H9 (cell line): ENCODE measurements around the gene GABRR3. TPM values are rescaled to one million over a fixed set of nuclear protein-coding genes. Genes with fewer than 3 reads are reported as not detected.

Source experiments
- DNase-seq: peaks from one replicate; pipeline ENCODE4 v3.0.0-alpha.2; 2017
- H2AFZ ChIP-seq: one replicate; pipeline ENCODE4 v1.6.1; 2013; ENCODE audit warnings: mild to moderate bottlenecking, low read length, control low read depth, moderate library complexity
- H2AK5ac ChIP-seq: 2 replicates; pipeline ENCODE4 v1.6.1; 2013; ENCODE audit warnings: low read length, control low read depth, mixed read lengths; ENCODE audit not compliant: insufficient read length
- H2BK120ac ChIP-seq: one replicate; pipeline ENCODE4 v1.6.1; 2013; ENCODE audit warnings: low read depth, mild to moderate bottlenecking, low read length, control low read depth, inconsistent platforms; ENCODE audit not compliant: poor library complexity, severe bottlenecking
- H2BK12ac ChIP-seq: 2 replicates; pipeline ENCODE4 v1.6.1; 2013; ENCODE audit warnings: low read length, control low read depth, mixed read lengths, low read depth; ENCODE audit not compliant: insufficient read length
- H2BK15ac ChIP-seq: 2 replicates; pipeline ENCODE4 v1.6.1; 2013; ENCODE audit warnings: low read depth, low read length, control low read depth
- H2BK20ac ChIP-seq: one replicate; pipeline ENCODE4 v1.6.1; 2013; ENCODE audit warnings: low read depth, mild to moderate bottlenecking, low read length, control low read depth, inconsistent platforms; ENCODE audit not compliant: poor library complexity, severe bottlenecking
- H2BK5ac ChIP-seq: 2 replicates; pipeline ENCODE4 v1.6.1; 2013; ENCODE audit warnings: low read length, control low read depth, mixed read lengths; ENCODE audit not compliant: insufficient read length
- H3K14ac ChIP-seq: 2 replicates; pipeline ENCODE4 v1.6.1; 2013; ENCODE audit warnings: low read length, control low read depth; ENCODE audit not compliant: insufficient read depth
- H3K18ac ChIP-seq: 2 replicates; pipeline ENCODE4 v1.6.1; 2013; ENCODE audit warnings: low read depth, mild to moderate bottlenecking, mixed read lengths, low read length, control low read depth; ENCODE audit not compliant: insufficient read length
- H3K23ac ChIP-seq: 2 replicates; pipeline ENCODE4 v1.6.1; 2013; ENCODE audit warnings: low read length, control low read depth, mixed read lengths, low read depth; ENCODE audit not compliant: insufficient read length
- H3K23me2 ChIP-seq: 2 replicates; pipeline ENCODE4 v1.6.1; 2013; ENCODE audit warnings: low read depth, mild to moderate bottlenecking, mixed read lengths, low read length, control low read depth; ENCODE audit not compliant: insufficient read length, poor library complexity, severe bottlenecking
- H3K27ac ChIP-seq: 2 replicates; pipeline ENCODE4 v1.5.1; 2013; ENCODE audit warnings: low read length, control low read depth, mixed read lengths, low read depth; ENCODE audit not compliant: insufficient read length
- H3K27me3 ChIP-seq: 2 replicates; pipeline ENCODE4 v1.6.1; 2013; ENCODE audit warnings: low read length, control low read depth, inconsistent platforms; ENCODE audit not compliant: insufficient read depth
- H3K4ac ChIP-seq: 2 replicates; pipeline ENCODE4 v1.6.1; 2013; ENCODE audit warnings: low read depth, mild to moderate bottlenecking, control low read depth, inconsistent platforms, low read length, moderate library complexity
- H3K4me1 ChIP-seq: 2 replicates; pipeline ENCODE4 v1.6.1; 2013; ENCODE audit warnings: low read length, control low read depth, inconsistent platforms; ENCODE audit not compliant: insufficient read depth
- H3K4me2 ChIP-seq: 2 replicates; pipeline ENCODE4 v1.6.1; 2013; ENCODE audit warnings: low read length, control low read depth, mixed read lengths; ENCODE audit not compliant: insufficient read length, insufficient read depth
- H3K56ac ChIP-seq: 2 replicates; pipeline ENCODE4 v1.6.1; 2013; ENCODE audit warnings: low read depth, mild to moderate bottlenecking, mixed read lengths, low read length, control low read depth; ENCODE audit not compliant: insufficient read length
- H3K79me1 ChIP-seq: 2 replicates; pipeline ENCODE4 v1.6.1; 2013; ENCODE audit warnings: low read depth, mild to moderate bottlenecking, moderate library complexity, low read length, control low read depth, inconsistent platforms; ENCODE audit not compliant: insufficient read depth, poor library complexity, severe bottlenecking
- H3K79me2 ChIP-seq: 2 replicates; pipeline ENCODE4 v1.6.1; 2013; ENCODE audit warnings: low read length, control low read depth, inconsistent platforms; ENCODE audit not compliant: insufficient read depth
- H3K9ac ChIP-seq: 2 replicates; pipeline ENCODE4 v1.6.1; 2013; ENCODE audit warnings: low read length, control low read depth, mixed read lengths; ENCODE audit not compliant: insufficient read length; ENCODE audit errors: extremely low read depth
- H3K9me3 ChIP-seq: one replicate; pipeline ENCODE4 v1.6.1; 2013; ENCODE audit warnings: low read depth, low read length, inconsistent platforms; ENCODE audit not compliant: control insufficient read depth
- H3T11ph ChIP-seq: one replicate; pipeline ENCODE4 v1.6.1; 2013; ENCODE audit warnings: mild to moderate bottlenecking, low read length, control low read depth, inconsistent platforms
- H4K20me1 ChIP-seq: one replicate; pipeline ENCODE4 v1.6.1; 2013; ENCODE audit not compliant: control insufficient read depth, insufficient read length, insufficient read depth
- H4K5ac ChIP-seq: 2 replicates; pipeline ENCODE4 v1.6.1; 2013; ENCODE audit warnings: low read depth, mild to moderate bottlenecking, mixed read lengths, low read length, control low read depth; ENCODE audit not compliant: insufficient read length
- H4K8ac ChIP-seq: replicated peaks from 2 replicates; pipeline ENCODE4 v1.6.1; 2013; ENCODE audit warnings: low read length, control low read depth, mixed read lengths, low read depth; ENCODE audit not compliant: insufficient read length
- H4K91ac ChIP-seq: 2 replicates; pipeline ENCODE4 v1.6.1; 2013; ENCODE audit warnings: low read depth, mild to moderate bottlenecking, moderate library complexity, mixed read lengths, low read length, control low read depth; ENCODE audit not compliant: insufficient read length
- H3K27ac Mint-ChIP-seq, 3 experiments: 2 replicates in 2 of 3; 3 replicates in 1 of 3; pipeline ENCODE4 v1.8.0; 2020 to 2021; ENCODE audit warnings: mixed read lengths in 3 of 3, mild to moderate bottlenecking in 1 of 3, moderate library complexity in 1 of 3
- H3K27me3 Mint-ChIP-seq: 2 replicates; pipeline ENCODE4 v1.8.0; 2021; ENCODE audit warnings: low read depth, mild to moderate bottlenecking, moderate library complexity, mixed read lengths
- H3K36me3 Mint-ChIP-seq, 3 experiments: 2 replicates in 2 of 3; 3 replicates in 1 of 3; pipeline ENCODE4 v1.8.0; 2020 to 2021; ENCODE audit warnings: low read depth in 3 of 3, mixed read lengths in 3 of 3; ENCODE audit not compliant: insufficient read depth in 1 of 3
- H3K4me1 Mint-ChIP-seq, 2 experiments: 2 replicates each; pipeline ENCODE4 v1.8.0; 2020; ENCODE audit warnings: mixed read lengths in 2 of 2
- H3K4me3 Mint-ChIP-seq, 2 experiments: 2 replicates in 1 of 2; 3 replicates in 1 of 2; pipeline ENCODE4 v1.8.0; 2020 to 2021; ENCODE audit warnings: mild to moderate bottlenecking in 2 of 2, mixed read lengths in 2 of 2, moderate library complexity in 1 of 2
- H3K9me3 Mint-ChIP-seq, 2 experiments: 2 replicates in 1 of 2; 3 replicates in 1 of 2; pipeline ENCODE4 v1.8.0; 2020; ENCODE audit warnings: mild to moderate bottlenecking in 2 of 2, mixed read lengths in 2 of 2, moderate library complexity in 1 of 2
- CTCF ChIP-seq: fragments of 200-600 bp; sonication (generic); conservative IDR thresholded peaks from 3 replicates; pipeline ENCODE4 v1.8.0; 2021; ENCODE audit warnings: antibody characterized with exemption, mild to moderate bottlenecking
- WGBS: extraction: QIAGEN DNeasy Blood & Tissue Kit; methylation state at CpG from one replicate; pipeline ENCODE4 v1.1.7; 2013; ENCODE audit warnings: missing lambda C conversion rate, low lambda C conversion rate, mixed read lengths; ENCODE audit not compliant: insufficient read length; ENCODE audit errors: extremely low coverage; 5-methylcytosine and 5-hydroxymethylcytosine counted together
- total RNA-seq: library from RNA; stranded (reverse); gene quantifications from 2 replicates; pipeline ENCODE4 v1.2.1, GENCODE V29; 2021

GABRR3 gene
- total RNA-seq, 1 experiment from 2014 or later, result not detected

DNA sequence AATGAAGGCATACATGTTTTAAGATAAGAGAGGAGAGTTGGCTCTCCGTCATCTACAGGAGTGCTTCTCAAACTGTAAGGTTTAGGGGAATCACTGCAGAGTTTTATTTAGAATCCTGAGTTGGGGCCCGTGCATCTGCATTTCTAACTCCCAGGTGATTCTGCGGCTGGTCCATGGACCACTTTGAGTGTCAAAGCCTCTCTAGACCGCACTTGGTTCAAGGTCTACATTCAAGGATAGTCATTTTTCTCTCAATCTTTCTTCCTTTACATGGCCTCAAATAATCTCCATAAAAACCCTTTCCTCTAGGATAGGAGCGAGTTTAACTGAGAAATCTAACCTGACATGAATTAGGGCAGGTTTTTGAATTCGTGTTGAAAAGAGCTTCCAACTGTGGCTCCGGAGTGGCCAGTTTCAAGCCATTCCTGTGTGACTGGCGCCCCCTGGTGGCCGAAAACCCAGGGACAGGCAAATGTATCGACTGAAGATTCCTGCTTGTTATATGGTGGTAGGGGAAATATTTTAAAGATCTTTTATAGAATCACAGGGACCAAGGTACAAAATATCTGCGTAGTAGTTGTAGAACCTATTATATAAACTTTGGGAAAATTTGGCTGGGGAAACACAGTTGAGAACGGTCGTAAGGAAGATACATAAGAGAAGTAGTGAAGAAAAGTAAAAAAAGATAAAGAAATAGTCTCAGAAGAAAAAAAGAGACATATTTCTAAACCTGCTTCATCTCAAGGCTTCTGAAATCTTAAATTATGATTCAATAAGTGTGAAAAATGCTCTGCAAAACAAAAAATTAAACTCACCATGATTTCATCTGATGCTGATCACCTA is 11.9 kb downstream of the GABRR3 start:
- Histone ChIP-seq H3K23ac (no peak overlapping the region), H3K4me2 (no peak overlapping the region)

More for the DNA sequence above, 11.9 kb downstream of the GABRR3 start:
- no peaks in the 10 kb centered on the region for H3K36me3 Mint-ChIP-seq
- no peaks in the 10 kb centered on the region for H4K20me1 ChIP-seq
- H2AFZ ChIP-seq, result no peak overlapping the region
- no peaks in the 10 kb centered on the region for H3K79me1 ChIP-seq
- WGBS, result no CpG with 5 or more reads among the region's 13 CpGs
- H3T11ph ChIP-seq, result no peak overlapping the region
- H2AK5ac ChIP-seq, result no peak overlapping the region
- no peak overlapping the region for H2BK12ac ChIP-seq
- no peaks in the 10 kb centered on the region for H3K4me1 ChIP-seq
- no peaks in the 10 kb centered on the region for H3K27me3 Mint-ChIP-seq
- H4K8ac ChIP-seq, result no peak overlapping the region
- H3K4me3 Mint-ChIP-seq, result no peak overlapping the region
- H3K23me2 ChIP-seq, result no peaks in the 10 kb centered on the region
- no peak overlapping the region for H2BK120ac ChIP-seq
- peak; percentile 98 for TF ChIP-seq CTCF
- peaks cover 6 to 7% of the 10 kb centered on the region in 2 experiments for H3K4me1 Mint-ChIP-seq
- no peaks in the 10 kb centered on the region for H3K79me2 ChIP-seq
- H3K4ac ChIP-seq, result no peak overlapping the region
- H3K18ac ChIP-seq, result no peak overlapping the region
- H4K91ac ChIP-seq, result no peak overlapping the region
- no peaks in the 10 kb centered on the region; a peak in 1 of 5 replicates for H3K9me3 Mint-ChIP-seq
- no peak overlapping the region for H4K5ac ChIP-seq
- DNase-seq, result peak; percentile 83
- no peaks in the 10 kb centered on the region for H3K27me3 ChIP-seq
- no peak overlapping the region for H3K56ac ChIP-seq
- no peak overlapping the region for H3K14ac ChIP-seq
- no peak overlapping the region for H2BK5ac ChIP-seq
- H2BK15ac ChIP-seq, result no peak overlapping the region
- no peak overlapping the region for H3K27ac Mint-ChIP-seq
- no peak overlapping the region for H3K27ac ChIP-seq
- H2BK20ac ChIP-seq, result no peak overlapping the region
- H3K9ac ChIP-seq, result no peak overlapping the region
- H3K9me3 ChIP-seq, result no peaks in the 10 kb centered on the region
